GM12878 (cell line): ENCODE data around the gene SALL1. TPM values are rescaled to one million over a fixed set of nuclear protein-coding genes. Genes with fewer than 3 reads are reported as not detected.

Experiments
- ATAC-seq: fragments of 200-7000 bp; cut with Tn5 transposase; 3 replicates; pipeline ENCODE4 v1.9.1; 2020; ENCODE audit warnings: mild to moderate bottlenecking, moderate library complexity
- BruUV-seq: library from RNA; stranded (reverse); fragments of 400-500 nt; replicated peaks from 2 replicates; lab custom pipeline; 2021; lab: Mats Ljungman, UMichigan
- CTCF ChIA-PET: fragments of 300-600 bp; sonication (Branson Sonifier 250); formaldehyde crosslinking; extraction: SDS; loops from one replicate; lab custom pipeline; 2021; ENCODE audit warnings: inconsistent platforms; lab: Yijun Ruan, JAX
- POLR2A ChIA-PET: fragments of 350-600 bp; formaldehyde crosslinking; extraction: SDS; loops from one replicate; lab custom pipeline; 2021; ENCODE audit warnings: inconsistent platforms; lab: Charles Lee
- RAD21 ChIA-PET: fragments of 300-600 bp; sonication (Branson Sonifier 250); formaldehyde crosslinking; loops from one replicate; lab custom pipeline; 2023; ENCODE audit warnings: antibody characterized with exemption; ENCODE audit not compliant: unreplicated experiment; lab: Charles Lee
- SMC1A ChIA-PET: fragments of 300-600 bp; sonication (Branson Sonifier 250); formaldehyde crosslinking; loops from one replicate; lab custom pipeline; 2023; ENCODE audit not compliant: unreplicated experiment, uncharacterized antibody; lab: Charles Lee
- DNase-seq: peaks from one replicate; pipeline ENCODE4 v3.0.0-alpha.2; 2011; ENCODE audit warnings: low read depth, low spot score
- FAIRE-seq: peaks from 3 replicates; lab custom pipeline; 2011; peaks lifted over from hg19 to GRCh38; lab: Jason Lieb, UNC
- H2AFZ ChIP-seq: 2 replicates; pipeline ENCODE4 v1.6.0; 2011; ENCODE audit warnings: low read depth, low read length, control low read depth; ENCODE audit not compliant: control insufficient read depth
- H3K27ac ChIP-seq: 2 replicates; pipeline ENCODE4 v1.5.1; 2011; ENCODE audit warnings: control low read depth; ENCODE audit not compliant: control insufficient read depth, insufficient read depth
- H3K27me3 ChIP-seq, 2 experiments: replicated peaks in 1 of 2; 2 replicates each; pipeline versions ENCODE4 v1.6.0 to v1.6.1; 2011; ENCODE audit warnings: low read length in 1 of 2; ENCODE audit not compliant: control insufficient read depth in 2 of 2, insufficient read depth in 2 of 2
- H3K36me3 ChIP-seq, 2 experiments: 2 replicates each; pipeline ENCODE4 v1.5.1; 2011; ENCODE audit warnings: low read length in 1 of 2; ENCODE audit not compliant: control insufficient read depth in 2 of 2, insufficient read depth in 2 of 2
- H3K4me1 ChIP-seq: 2 replicates; pipeline ENCODE4 v1.6.1; 2011; ENCODE audit warnings: mild to moderate bottlenecking, low read length, moderate library complexity, mixed read lengths; ENCODE audit not compliant: control insufficient read depth, insufficient read depth
- H3K4me2 ChIP-seq: 2 replicates; pipeline ENCODE4 v1.6.0; 2011; ENCODE audit warnings: control low read depth; ENCODE audit not compliant: control insufficient read depth, insufficient read depth
- H3K4me3 ChIP-seq: fragments of 200-600 bp; sonication (generic); 2 replicates; pipeline ENCODE4 v1.5.1; 2016
- H3K79me2 ChIP-seq: 2 replicates; pipeline ENCODE4 v1.6.0; 2011; ENCODE audit warnings: low read length; ENCODE audit not compliant: control insufficient read depth, insufficient read depth
- H3K9ac ChIP-seq: 2 replicates; pipeline ENCODE4 v1.8.0; 2011; ENCODE audit warnings: low read length, control low read depth, mixed read lengths; ENCODE audit not compliant: control insufficient read depth, insufficient read depth
- H3K9me3 ChIP-seq: replicated peaks from 3 replicates; pipeline ENCODE4 v1.5.1; 2011; ENCODE audit warnings: mild to moderate bottlenecking, low read length; ENCODE audit not compliant: control insufficient read depth, insufficient read depth
- H4K20me1 ChIP-seq: 2 replicates; pipeline ENCODE4 v1.6.0; 2011; ENCODE audit not compliant: control insufficient read depth, insufficient read depth
- BACH1 ChIP-seq: fragments of 450-650 bp; IDR thresholded peaks from 2 replicates; pipeline ENCODE4 v1.6.1; 2017; ENCODE audit warnings: mild to moderate bottlenecking, borderline replicate concordance
- CREM ChIP-seq: IDR thresholded peaks from 2 replicates; pipeline ENCODE4 v1.6.1; 2014; ENCODE audit warnings: antibody characterized with exemption, low read depth
- IRF4 ChIP-seq: IDR thresholded peaks from 2 replicates; pipeline ENCODE4 v1.6.1; 2011; ENCODE audit warnings: low read depth, low read length
- KLF5 ChIP-seq: fragments of 450-650 bp; IDR thresholded peaks from 2 replicates; pipeline ENCODE4 v1.6.1; 2014; ENCODE audit warnings: mild to moderate bottlenecking; ENCODE audit not compliant: partially characterized antibody
- NRF1 ChIP-seq: conservative IDR thresholded peaks from 2 replicates; pipeline ENCODE4 v1.6.1; 2011; ENCODE audit warnings: mild to moderate bottlenecking, low read depth, low read length, improper control_type of control experiment
- PRDM15 ChIP-seq: fragments of 450-650 bp; formaldehyde crosslinking; IDR thresholded peaks from 2 replicates; pipeline ENCODE4 v1.4.0; 2020; ENCODE audit warnings: mild to moderate bottlenecking, moderate library complexity
- SP1 ChIP-seq: IDR thresholded peaks from one replicate; pipeline ENCODE4 v1.6.1; 2011; ENCODE audit warnings: low read depth, low read length
- STAT3 ChIP-seq: IDR thresholded peaks from 2 replicates; pipeline ENCODE4 v1.6.1; 2011; ENCODE audit warnings: low read depth, low read length, improper control_type of control experiment
- SUPT20H ChIP-seq: IDR thresholded peaks from 2 replicates; pipeline ENCODE4 v1.6.1; 2011; ENCODE audit warnings: low read depth, mild to moderate bottlenecking, low read length, moderate library complexity, borderline replicate concordance; ENCODE audit not compliant: control insufficient read depth
- TBL1XR1 ChIP-seq: IDR thresholded peaks from 2 replicates; pipeline ENCODE4 v1.6.1; 2012; ENCODE audit warnings: low read depth, low read length, improper control_type of control experiment
- ZNF592 ChIP-seq: fragments of 450-650 bp; IDR thresholded peaks from 2 replicates; pipeline ENCODE4 v1.6.1; 2017; ENCODE audit warnings: mild to moderate bottlenecking, moderate library complexity
- WGBS: methylation state at CpG from one replicate; pipeline ENCODE4 v1.1.6; 2016; ENCODE audit warnings: low lambda C conversion rate; ENCODE audit not compliant: insufficient replicate concordance, insufficient coverage; ENCODE audit errors: missing lambda C conversion rate; 5-methylcytosine and 5-hydroxymethylcytosine counted together
- in situ Hi-C: fragments of 300-500 bp; cut with MboI; formaldehyde crosslinking; loops from 9 replicates; pipeline ENCODE4 v1.14.3; 2018; ENCODE audit warnings: mixed read lengths
- intact Hi-C: fragments of 100-400 bp; cut with micrococcal nuclease; formaldehyde crosslinking; loops from one replicate; pipeline ENCODE4 v1.14.2; 2022; ENCODE audit not compliant: unreplicated experiment
- polyA plus RNA-seq, 11 experiments: library from polyadenylated mRNA; depleted of rRNA in 4 of 11; unstranded in 6 of 11; stranded (reverse) in 5 of 11; fragments of >200 nt; fragmentation: Nextera tagmentation in 4 of 11; fragmentation: Illumina TruSeq in 1 of 11; extraction: Ambion mirVana in 4 of 11; extraction: Trizol in 1 of 11; gene quantifications; 1 replicate in 1 of 11; 2 replicates in 10 of 11; pipeline versions ENCODE4 v1.2.1 to v1.2.3, GENCODE V29; 2011 to 2016; ENCODE audit warnings: inconsistent platforms in 2 of 11, missing spikeins in 2 of 11, low read depth in 1 of 11
- total RNA-seq, 4 experiments: library from RNA; depleted of rRNA in 3 of 4; stranded (reverse); fragments of >200 nt in 3 of 4; fragmentation: Illumina TruSeq in 1 of 4; extraction: Trizol in 1 of 4; gene quantifications; 2 replicates each; pipeline versions ENCODE4 v1.2.1 to v1.2.3, GENCODE V29; 2013 to 2021
- TF ChIP-seq, protein P1 (sequence below): IDR thresholded peaks from 2 replicates; pipeline ENCODE4 v1.6.1; 2012; ENCODE audit warnings: low read depth, low read length, improper control_type of control experiment

The SALL1 gene
- total and polyA plus RNA-seq, 10 of the 15 experiments (the other 5 are each of a cell fraction or from before 2014, with no cell fraction given): 0.01 to 0.08 (median 0.03) TPM; not detected in 6

DNA sequence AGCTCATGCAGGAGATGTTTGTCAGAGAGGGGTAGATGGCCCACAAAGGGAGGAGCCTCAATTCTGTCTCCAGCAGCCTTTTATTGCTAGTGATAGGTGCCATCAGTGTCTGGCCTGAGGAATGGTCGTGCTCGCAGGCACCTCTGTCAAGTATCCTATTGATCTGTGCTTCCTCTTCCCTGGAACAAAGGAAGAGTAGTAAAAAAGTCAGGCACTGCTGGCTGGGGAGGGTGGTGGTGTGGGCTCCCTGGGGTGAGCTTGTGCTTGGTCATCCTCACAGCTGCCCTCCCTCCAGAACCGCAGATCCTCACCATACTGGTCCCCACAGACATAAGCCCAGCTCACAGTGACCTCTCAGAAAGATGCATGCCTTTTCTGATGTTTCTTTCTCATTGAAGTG lies 15.0 kb upstream of the SALL1 start:
- no peaks in the 10 kb centered on the region for H3K4me1 ChIP-seq
- ChIA-PET CTCF (no interaction called here), POLR2A (no interaction called here), SMC1A (no interaction called here), RAD21 (no interaction called here)
- in situ Hi-C loops: no loop called here
- no peaks in the 10 kb centered on the region; a peak in 1 of 4 replicates for H3K27me3 ChIP-seq
- no peaks in the 10 kb centered on the region for H3K79me2 ChIP-seq
- H3K4me3 ChIP-seq: no peak overlapping the region
- FAIRE-seq (no peak), ATAC-seq (no peak), DNase-seq (no peak)
- 3% methylated on average over 3 of the region's 3 CpGs for WGBS
- H3K27ac ChIP-seq: no peak overlapping the region
- H2AFZ ChIP-seq: no peak overlapping the region
- no peaks in the 10 kb centered on the region for H4K20me1 ChIP-seq
- BruUV-seq: no TSS peak
- H3K4me2 ChIP-seq: no peak overlapping the region
- TF ChIP-seq STAT3 (no peak), TBL1XR1 (no peak), SP1 (no peak), KLF5 (no peak), ZNF592 (no peak), BACH1 (no peak), CREM (no peak), IRF4 (no peak), NRF1 (no peak), SUPT20H (no peak), PRDM15 (no peak)
- TF ChIP-seq, protein P1, sequence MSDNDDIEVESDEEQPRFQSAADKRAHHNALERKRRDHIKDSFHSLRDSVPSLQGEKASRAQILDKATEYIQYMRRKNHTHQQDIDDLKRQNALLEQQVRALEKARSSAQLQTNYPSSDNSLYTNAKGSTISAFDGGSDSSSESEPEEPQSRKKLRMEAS: no peak
- H3K36me3 ChIP-seq: no peaks in the 10 kb centered on the region
- no peak overlapping the region for H3K9ac ChIP-seq
- intact Hi-C loops: no loop called here
- no peaks in the 10 kb centered on the region for H3K9me3 ChIP-seq
